ENCODE data around the gene GRIK5.

GRIK5 gene

GRCh38 chr19:42065051-42065450 lies 5.0 kb downstream of the GRIK5 start:
- Histone ChIP-seq H3K9ac (ENCODE audit: low read depth, low read length, poor library complexity, severe bottlenecking) (no peak overlapping the region), H3K27me3 (ENCODE audit: insufficient read depth, low read length, poor library complexity, severe bottlenecking) (no peaks in the 10 kb centered on the region), H3K9me3 (ENCODE audit: insufficient read depth, low read depth, low read length) (no peaks in the 10 kb centered on the region), H3K9me2 (replicated peaks; ENCODE audit: low read depth, low read length) (no peaks in the 10 kb centered on the region), H3F3A (ENCODE audit: low read depth) (no peaks in the 10 kb centered on the region), H3K36me3 (ENCODE audit: insufficient read depth, low read length) (no peaks in the 10 kb centered on the region), H3K79me2 (ENCODE audit: insufficient read depth, low read length) (no peaks in the 10 kb centered on the region), H2AFZ (ENCODE audit: low read length) (no peak overlapping the region), H4K20me1 (ENCODE audit: insufficient read depth, low read length, poor library complexity, severe bottlenecking) (no peaks in the 10 kb centered on the region), H3K4me3 (ENCODE audit: low read length, poor library complexity, severe bottlenecking) (no peak overlapping the region), H3K4me1 (ENCODE audit: insufficient read depth, low read length, poor library complexity, severe bottlenecking) (no peaks in the 10 kb centered on the region), H3K4me2 (ENCODE audit: low read depth, low read length, poor library complexity, severe bottlenecking) (no peak overlapping the region)
- TF ChIP-seq EZH2phosphoT487 (IDR thresholded peaks at IDR 0.05; ENCODE audit: borderline replicate concordance) (no peak), CTCF (conservative IDR thresholded peaks at IDR 0.05; ENCODE audit: low read length) (no peak)

DNA sequence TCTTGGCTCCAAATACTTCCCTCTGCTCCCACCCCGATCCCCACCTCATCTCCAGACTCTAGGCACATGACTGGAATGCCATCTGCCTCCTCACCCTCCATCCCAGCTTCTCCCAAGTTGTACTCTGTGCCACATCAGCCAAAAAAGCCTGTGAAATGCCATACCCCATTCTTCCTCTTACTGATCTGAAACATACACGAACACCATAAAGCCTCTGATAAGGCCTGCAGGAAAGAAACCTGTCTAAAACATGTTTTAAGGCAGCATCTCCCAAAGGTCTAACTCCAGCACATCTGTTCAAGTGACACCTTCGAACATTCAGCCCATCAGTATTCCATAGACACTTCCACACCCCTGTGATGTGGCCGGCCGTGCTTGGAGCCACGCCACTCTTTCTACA lies 5.6 kb downstream of the GRIK5 start:
- no peaks in the 10 kb centered on the region for H3K4me1 ChIP-seq (ENCODE audit: insufficient read depth, low read length, poor library complexity, severe bottlenecking)
- no peaks in the 10 kb centered on the region for H3F3A ChIP-seq (ENCODE audit: low read depth)
- no peaks in the 10 kb centered on the region for H3K9me2 ChIP-seq (replicated peaks; ENCODE audit: low read depth, low read length)
- no peak overlapping the region for H2AFZ ChIP-seq (ENCODE audit: low read length)
- H4K20me1 ChIP-seq (ENCODE audit: insufficient read depth, low read length, poor library complexity, severe bottlenecking) = no peaks in the 10 kb centered on the region
- H3K27me3 ChIP-seq (ENCODE audit: insufficient read depth, low read length, poor library complexity, severe bottlenecking) = no peaks in the 10 kb centered on the region
- TF ChIP-seq EZH2phosphoT487 (IDR thresholded peaks at IDR 0.05; ENCODE audit: borderline replicate concordance) (no peak), CTCF (conservative IDR thresholded peaks at IDR 0.05; ENCODE audit: low read length) (no peak)
- no peaks in the 10 kb centered on the region for H3K36me3 ChIP-seq (ENCODE audit: insufficient read depth, low read length)
- no peak overlapping the region for H3K4me2 ChIP-seq (ENCODE audit: low read depth, low read length, poor library complexity, severe bottlenecking)
- no peaks in the 10 kb centered on the region for H3K79me2 ChIP-seq (ENCODE audit: insufficient read depth, low read length)
- H3K4me3 ChIP-seq (ENCODE audit: low read length, poor library complexity, severe bottlenecking) = no peak overlapping the region
- no peaks in the 10 kb centered on the region for H3K9me3 ChIP-seq (ENCODE audit: insufficient read depth, low read depth, low read length)
- no peak overlapping the region for H3K9ac ChIP-seq (ENCODE audit: low read depth, low read length, poor library complexity, severe bottlenecking)

DNA sequence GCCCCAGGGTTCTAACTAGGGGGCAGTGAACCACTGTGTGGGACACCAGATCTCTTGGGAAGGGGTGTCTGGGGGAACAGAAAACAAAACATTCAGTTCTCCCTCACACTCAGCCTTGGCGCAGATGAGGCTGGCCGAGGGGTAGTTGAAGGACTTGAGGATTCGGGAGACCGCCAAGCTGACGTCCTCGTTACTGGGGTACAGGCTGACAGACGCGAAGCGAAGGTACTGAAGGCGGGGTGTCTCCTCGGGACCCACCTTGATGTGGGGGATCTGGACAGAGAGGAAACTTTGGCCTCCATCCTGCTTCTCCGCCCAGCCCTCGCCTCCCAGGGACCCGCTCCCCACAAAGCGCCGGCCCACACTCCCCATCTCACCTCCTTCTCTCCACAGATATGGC lies 7.6 kb downstream of the GRIK5 start:
- no peak overlapping the region for H3K9ac ChIP-seq (ENCODE audit: low read depth, low read length, poor library complexity, severe bottlenecking)
- no peaks in the 10 kb centered on the region for H3K36me3 ChIP-seq (ENCODE audit: insufficient read depth, low read length)
- TF ChIP-seq EZH2phosphoT487 (IDR thresholded peaks at IDR 0.05; ENCODE audit: borderline replicate concordance) (no peak), CTCF (conservative IDR thresholded peaks at IDR 0.05; ENCODE audit: low read length) (no peak)
- H4K20me1 ChIP-seq (ENCODE audit: insufficient read depth, low read length, poor library complexity, severe bottlenecking) = no peaks in the 10 kb centered on the region
- H3K4me1 ChIP-seq (ENCODE audit: insufficient read depth, low read length, poor library complexity, severe bottlenecking) = no peaks in the 10 kb centered on the region
- H3K79me2 ChIP-seq (ENCODE audit: insufficient read depth, low read length) = no peaks in the 10 kb centered on the region
- no peak overlapping the region for H2AFZ ChIP-seq (ENCODE audit: low read length)
- H3F3A ChIP-seq (ENCODE audit: low read depth) = no peaks in the 10 kb centered on the region
- H3K27me3 ChIP-seq (ENCODE audit: insufficient read depth, low read length, poor library complexity, severe bottlenecking) = no peaks in the 10 kb centered on the region
- H3K4me3 ChIP-seq (ENCODE audit: low read length, poor library complexity, severe bottlenecking) = no peak overlapping the region
- H3K9me3 ChIP-seq (ENCODE audit: insufficient read depth, low read depth, low read length) = no peaks in the 10 kb centered on the region
- no peak overlapping the region for H3K4me2 ChIP-seq (ENCODE audit: low read depth, low read length, poor library complexity, severe bottlenecking)
- no peaks in the 10 kb centered on the region for H3K9me2 ChIP-seq (replicated peaks; ENCODE audit: low read depth, low read length)
